NB4 (cell line): ENCODE data around the gene SELENOH.
A peak's percentile ranks its signal among the peaks of the same experiment; 100 is the strongest.

Experiments
- CTCF ChIP-seq: IDR thresholded peaks from one replicate; pipeline ENCODE4 v1.5.1; 2012; ENCODE audit warnings: low read depth, low read length
- MAX ChIP-seq: IDR thresholded peaks from 2 replicates; pipeline ENCODE4 v1.6.1; 2011; ENCODE audit warnings: low read depth, low read length
- MYC ChIP-seq: IDR thresholded peaks from 2 replicates; pipeline ENCODE4 v1.6.1; 2011; ENCODE audit warnings: low read depth, low read length
- POLR2A ChIP-seq: IDR thresholded peaks from 2 replicates; pipeline ENCODE4 v1.6.1; 2011; ENCODE audit warnings: mild to moderate bottlenecking; ENCODE audit not compliant: insufficient read length; ENCODE audit errors: extremely low read depth

GRCh38 chr11:57787920-57788702, 46.8 kb downstream of the SELENOH start:
- TF ChIP-seq CTCF (no peak), MAX (peak; percentile 76), POLR2A (no peak), MYC (peak; percentile 84)
